KOPT-K1 (cell line): ENCODE results near the gene TMEM107.

ENCODE experiments used
- H3K27ac ChIP-seq: fragments of 200-600 bp; sonication (generic); 2 replicates; pipeline ENCODE4 v1.5.1; 2016; ENCODE audit warnings: antibody characterized with exemption, mild to moderate bottlenecking, low read depth, low read length; ENCODE audit not compliant: poor library complexity, severe bottlenecking
- H3K36me3 ChIP-seq: fragments of 200-600 bp; sonication (generic); 2 replicates; pipeline ENCODE4 v1.5.1; 2017; ENCODE audit warnings: antibody characterized with exemption, mild to moderate bottlenecking, low read length, moderate library complexity; ENCODE audit not compliant: insufficient read depth
- H3K9me3 ChIP-seq: fragments of 200-600 bp; sonication (generic); 2 replicates; pipeline ENCODE4 v1.5.1; 2017; ENCODE audit warnings: antibody characterized with exemption, low read length, mild to moderate bottlenecking; ENCODE audit not compliant: insufficient read depth, poor library complexity, severe bottlenecking

The TMEM107 gene

DNA sequence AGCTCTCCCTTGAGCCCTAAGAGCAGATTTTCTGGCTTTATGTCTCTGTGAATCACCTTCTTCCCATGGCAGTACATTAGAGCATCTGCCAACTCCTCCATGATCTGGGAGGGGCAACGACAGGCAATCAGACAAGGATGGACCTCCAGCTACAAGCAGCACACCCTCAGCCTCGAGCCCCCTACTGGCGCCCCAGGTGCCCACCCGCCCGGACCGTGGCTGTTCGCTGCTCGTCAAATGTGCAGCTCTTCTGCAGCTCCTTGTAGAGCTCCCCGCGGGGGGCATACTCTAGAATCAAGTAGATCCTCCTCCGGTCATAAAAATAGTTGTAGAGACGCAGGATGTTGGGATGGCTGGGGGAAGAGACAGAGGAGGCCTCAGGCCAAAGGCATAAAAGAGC, 30.4 kb upstream of the TMEM107 start:
- Histone ChIP-seq H3K9me3 (no peaks in the 10 kb centered on the region), H3K36me3 (peaks cover 73% of the 10 kb centered on the region), H3K27ac (no peak overlapping the region)

DNA sequence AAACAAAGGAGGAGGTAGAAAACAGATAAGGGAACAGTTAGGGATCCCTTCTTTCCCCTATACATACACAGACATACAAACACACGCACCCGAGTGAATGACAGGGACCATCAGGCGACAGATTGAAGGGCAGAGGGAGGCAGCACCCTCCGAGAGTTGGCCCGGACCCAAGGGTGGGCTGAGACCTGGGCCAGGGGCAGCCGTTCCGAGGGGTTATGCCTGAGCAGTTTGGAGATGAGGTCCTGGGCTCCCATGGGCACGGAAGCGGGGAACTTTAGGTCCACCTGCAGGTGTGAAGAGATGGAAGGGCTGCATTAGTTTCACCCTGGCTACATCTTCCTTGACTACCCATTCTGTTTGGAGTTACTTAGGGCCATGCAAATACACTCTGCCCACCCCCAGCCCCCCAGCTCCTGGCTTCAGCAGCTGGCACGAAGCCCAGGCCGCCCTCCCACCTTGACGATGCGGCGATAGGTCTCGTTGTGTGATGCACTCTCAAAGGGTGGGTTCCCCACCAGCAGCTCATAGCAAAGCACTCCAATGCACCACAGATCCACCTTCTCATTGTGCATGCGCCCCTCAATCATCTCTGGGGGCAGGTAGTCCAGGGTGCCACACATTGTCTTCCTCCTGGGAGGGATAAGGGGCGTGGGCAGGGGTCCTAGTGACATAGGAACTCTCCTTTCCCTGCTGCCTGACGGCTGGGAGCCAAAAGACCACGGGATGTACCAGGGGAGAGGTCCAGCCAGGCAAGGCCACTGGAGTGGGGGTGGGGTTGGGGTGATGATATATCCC, 28.8 kb upstream of the TMEM107 start:
- Histone ChIP-seq H3K9me3 (no peaks in the 10 kb centered on the region), H3K27ac (no peak overlapping the region), H3K36me3 (peaks cover 83% of the 10 kb centered on the region)

DNA sequence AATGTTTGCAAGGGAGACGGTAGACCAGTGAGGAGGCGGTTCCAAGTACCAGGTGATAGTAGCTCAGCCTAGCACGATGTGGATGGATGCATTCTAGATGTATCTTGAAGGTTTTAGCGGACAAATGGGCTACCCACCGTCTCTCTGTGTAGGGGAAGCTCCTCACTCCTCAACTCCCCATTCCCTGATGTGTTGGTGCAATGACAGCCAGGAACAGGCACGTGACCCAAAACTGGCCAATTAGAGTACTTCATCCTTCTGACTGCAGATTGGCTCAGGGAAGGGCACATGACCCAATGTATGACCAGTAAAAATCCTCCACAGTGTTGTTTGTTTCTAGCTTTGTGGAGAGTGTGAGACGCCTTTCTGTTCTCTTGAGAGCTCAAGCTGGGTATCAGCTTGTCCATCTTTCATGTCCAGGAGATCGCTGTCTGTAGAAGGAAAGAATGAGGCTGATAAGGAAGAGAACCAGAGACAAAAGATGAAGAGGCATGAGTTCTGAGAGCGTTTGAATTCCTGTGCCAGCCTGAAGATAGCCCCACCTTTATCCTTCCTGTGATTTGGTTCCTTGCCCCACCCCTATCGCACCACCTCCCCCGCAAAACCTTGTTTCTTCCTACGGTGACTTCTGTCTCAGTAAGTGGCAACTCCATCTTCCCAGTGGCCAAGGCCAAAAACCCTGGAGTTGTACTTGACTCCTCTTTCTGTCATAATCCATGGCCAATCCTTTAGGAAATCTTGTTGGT, 16.1 kb upstream of the TMEM107 start:
- H3K9me3 ChIP-seq, result no peaks in the 10 kb centered on the region
- H3K27ac ChIP-seq, result peak overlapping the region; percentile 52
- H3K36me3 ChIP-seq, result no peaks in the 10 kb centered on the region

DNA sequence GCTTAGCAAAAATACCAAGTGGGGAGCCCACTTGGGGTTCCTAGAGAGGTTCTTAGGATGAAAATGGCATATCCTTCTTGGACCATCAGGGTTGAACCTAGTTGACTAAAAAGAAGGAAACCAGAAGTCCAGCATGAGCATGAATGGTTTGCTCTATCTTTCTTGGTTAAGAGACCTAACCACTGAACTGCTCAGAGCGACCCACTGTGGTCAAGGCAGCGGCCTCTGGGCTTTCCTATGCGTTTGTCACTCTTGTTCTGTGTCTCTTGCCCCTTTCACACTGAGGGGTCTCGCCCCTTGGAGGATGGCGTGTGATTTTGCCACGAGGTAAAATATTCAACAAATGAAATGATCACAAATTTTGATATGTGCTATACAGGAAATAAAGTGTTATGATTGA, 14.3 kb upstream of the TMEM107 start:
- Histone ChIP-seq H3K27ac (peak overlapping the region; percentile 23), H3K9me3 (no peaks in the 10 kb centered on the region), H3K36me3 (no peaks in the 10 kb centered on the region)

DNA sequence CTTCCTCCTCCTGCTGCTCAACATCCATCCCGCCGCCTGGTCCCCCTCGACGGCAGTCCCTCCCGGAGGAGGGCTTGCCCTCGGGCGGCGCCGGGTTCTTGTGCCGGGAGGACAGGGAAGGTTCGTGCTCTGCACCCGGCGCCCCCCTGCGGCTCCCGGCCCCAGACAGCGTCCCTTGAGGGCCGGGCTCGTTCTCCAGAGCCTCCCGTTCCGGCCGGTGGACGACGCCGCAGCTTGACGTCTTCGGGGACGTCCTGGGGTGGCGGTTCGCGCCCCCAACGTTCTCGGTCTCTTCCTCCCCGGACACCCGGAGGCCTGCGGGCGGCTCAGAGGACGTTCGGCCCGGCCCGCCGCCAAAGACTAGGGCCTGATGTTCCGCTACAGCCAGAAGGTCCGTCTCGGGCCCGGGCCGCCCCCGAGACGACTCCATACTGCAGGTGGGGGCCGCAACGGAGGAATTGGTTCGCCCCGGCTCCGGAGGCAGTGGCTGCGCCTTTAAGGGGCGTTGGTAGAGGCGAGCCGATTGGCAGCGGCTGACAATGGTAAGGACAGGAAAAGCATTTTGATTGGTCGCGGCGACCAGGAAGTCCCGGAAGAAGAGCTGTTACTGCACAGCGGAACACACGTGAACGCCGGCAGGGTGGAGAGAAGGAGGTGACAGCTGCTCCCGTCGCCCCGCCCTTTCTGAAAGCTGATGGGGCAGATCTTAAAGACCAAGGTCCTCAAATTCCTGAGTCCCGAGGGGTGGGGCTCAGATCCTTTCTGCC, 13.7 kb upstream of the TMEM107 start, which contains the start of gene BORCS6:
Gene BORCS6, minus strand, starts transcription at position 470 of the 767 bp plus-strand sequence. Its CDS starts 40 bp downstream, at position 430.
- H3K36me3 ChIP-seq, result no peaks in the 10 kb centered on the region
- peak within 1 kb of the TSS; percentile 73 for H3K27ac ChIP-seq
- H3K9me3 ChIP-seq, result no peaks in the 10 kb centered on the region

DNA sequence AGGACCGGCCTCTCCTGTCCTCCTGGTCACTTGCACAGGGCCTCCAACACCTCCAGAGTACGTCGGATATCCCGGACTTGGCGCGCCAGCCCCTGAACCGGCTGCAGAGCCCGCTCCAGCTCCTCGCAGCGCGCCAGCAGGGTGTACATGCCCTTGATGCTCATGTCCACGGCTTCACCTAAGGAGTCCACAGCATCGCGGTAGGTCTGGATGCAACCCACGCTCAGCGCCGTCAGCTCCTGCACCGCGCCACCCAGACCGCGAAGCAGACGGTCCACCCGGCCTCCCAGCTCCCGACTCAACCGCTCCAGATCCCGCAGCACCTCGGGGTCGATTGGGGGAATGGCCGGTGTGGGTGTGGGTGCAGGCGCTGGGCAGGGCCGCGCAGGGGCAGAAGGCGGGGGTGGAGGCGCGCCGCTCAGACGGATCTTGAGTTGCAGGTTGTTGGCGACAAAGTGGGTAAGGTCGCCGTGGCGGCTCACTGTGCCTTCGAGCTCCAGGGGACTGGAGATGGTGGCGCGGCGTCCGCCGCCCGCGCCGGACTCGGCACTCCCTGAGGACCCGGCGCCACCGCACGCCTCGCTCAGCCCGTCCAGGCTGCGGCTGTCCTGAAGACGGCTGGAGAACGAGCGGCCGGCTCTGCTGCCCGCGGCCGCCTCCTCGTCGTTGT, 13.0 kb upstream of the TMEM107 start:
- Histone ChIP-seq H3K9me3 (no peaks in the 10 kb centered on the region), H3K27ac (peak overlapping the region; percentile 73), H3K36me3 (no peaks in the 10 kb centered on the region)

DNA sequence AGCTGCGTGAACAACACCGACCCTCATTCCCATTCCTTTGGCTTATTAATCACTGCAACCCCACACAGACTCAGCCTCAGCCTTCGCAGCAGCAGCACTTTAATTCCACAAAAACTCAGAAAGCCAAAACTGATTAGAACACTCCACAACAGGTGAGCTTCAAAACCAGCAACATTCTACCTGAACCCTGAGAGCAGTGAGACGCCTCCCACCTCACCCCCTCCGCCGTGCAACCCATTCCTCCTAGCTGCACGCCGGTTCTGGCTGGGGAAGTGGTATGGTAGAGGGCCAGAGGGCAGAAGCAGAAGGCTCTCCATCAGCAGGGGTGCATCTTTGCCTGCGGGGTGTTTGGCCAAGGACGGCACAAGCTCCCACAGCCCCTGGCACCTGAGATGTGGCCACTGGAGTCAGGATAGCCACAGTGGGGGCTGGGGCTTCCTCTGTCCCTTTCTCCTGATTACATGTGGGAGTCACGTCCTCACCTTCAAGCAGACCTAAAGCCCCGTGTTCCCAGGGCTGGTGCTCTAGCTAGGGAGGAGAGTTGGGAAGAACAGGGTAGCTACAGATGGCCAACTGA, 12.2 kb upstream of the TMEM107 start:
- Histone ChIP-seq H3K36me3 (no peaks in the 10 kb centered on the region), H3K27ac (peak overlapping the region; percentile 73), H3K9me3 (no peaks in the 10 kb centered on the region)

DNA sequence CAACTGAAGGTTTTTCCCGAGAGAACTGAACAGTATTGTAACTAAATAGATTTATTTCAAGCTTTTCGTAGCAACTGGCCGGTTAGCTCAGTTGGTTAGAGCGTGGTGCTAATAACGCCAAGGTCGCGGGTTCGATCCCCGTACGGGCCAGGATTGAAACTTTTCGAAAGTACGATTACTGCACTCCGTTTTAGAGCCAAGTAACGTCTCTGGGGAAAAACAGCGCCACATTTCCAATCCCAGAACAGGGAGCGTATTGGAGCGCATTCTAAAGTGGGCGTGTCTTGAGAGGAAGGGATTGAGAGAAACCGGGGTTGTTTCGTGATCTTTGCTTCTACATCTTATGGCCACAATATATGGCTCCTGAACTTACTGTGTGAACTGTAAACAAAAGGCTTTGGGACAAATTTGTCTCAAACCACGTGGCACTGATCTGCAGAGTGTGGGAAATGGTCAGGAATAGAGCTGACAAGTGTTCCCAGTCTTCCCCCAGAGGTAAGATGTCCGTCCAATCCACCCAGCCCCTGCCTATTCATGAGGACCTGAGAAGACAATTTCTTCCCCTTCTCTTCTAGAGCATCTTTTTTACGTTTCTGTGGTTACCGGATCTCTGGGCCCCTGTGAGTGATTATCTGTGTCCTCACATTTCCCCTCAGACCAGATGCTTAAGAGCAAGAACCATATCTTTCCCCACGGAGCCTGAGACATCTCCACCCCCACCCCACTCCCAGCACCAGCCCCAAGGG, 11.5 kb upstream of the TMEM107 start:
- H3K9me3 ChIP-seq, result no peaks in the 10 kb centered on the region
- peak overlapping the region; percentile 73 for H3K27ac ChIP-seq
- H3K36me3 ChIP-seq, result no peaks in the 10 kb centered on the region

DNA sequence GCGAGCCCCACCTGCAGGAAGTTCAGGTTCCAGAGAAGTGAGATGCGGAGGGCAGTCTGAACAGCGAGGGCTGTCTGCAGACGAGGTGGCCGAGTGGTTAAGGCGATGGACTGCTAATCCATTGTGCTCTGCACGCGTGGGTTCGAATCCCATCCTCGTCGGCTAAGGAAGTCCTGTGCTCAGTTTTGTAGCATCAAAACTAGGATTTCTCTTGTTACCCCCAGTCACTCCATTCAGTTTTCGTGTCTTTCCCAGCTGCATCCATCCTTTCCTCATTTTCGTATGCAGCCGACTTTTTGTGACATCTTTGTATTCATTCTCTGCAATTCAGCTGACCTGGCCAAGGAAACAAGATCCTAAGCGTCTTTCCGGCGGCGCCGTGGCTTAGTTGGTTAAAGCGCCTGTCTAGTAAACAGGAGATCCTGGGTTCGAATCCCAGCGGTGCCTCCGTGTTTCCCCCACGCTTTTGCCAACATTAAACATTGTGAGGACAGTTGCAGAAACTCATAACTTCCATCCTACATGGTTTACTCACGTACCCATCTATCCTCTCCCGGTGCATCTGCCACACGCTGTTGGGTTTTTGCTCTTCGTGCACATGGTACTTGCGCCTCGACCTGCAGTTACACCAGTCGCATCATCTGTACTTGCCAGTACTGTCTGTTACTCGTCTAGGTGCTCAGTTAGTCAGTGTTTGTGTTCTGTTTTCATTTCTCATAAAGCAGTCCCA, 10.8 kb upstream of the TMEM107 start:
- Histone ChIP-seq H3K27ac (peak overlapping the region; percentile 69), H3K9me3 (no peaks in the 10 kb centered on the region), H3K36me3 (no peaks in the 10 kb centered on the region)

DNA sequence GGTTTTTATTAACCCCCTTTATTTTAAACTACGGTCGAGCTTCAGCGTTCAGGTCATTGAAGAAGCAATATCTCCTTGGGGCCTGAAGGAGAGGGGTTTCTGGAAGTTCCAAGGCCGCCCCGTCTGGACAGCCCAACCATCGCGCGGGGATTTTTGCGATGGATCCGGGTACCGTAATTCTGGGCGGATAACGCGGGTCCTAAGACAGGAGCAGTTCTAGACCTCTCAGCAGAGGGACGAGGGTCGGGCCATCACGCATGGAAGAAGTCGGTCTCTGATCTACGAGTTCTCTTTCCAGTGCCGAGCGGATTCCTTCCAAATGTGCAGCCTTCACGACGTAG, 10.2 kb upstream of the TMEM107 start:
- Histone ChIP-seq H3K27ac (peak overlapping the region; percentile 69), H3K9me3 (no peaks in the 10 kb centered on the region), H3K36me3 (no peaks in the 10 kb centered on the region)

DNA sequence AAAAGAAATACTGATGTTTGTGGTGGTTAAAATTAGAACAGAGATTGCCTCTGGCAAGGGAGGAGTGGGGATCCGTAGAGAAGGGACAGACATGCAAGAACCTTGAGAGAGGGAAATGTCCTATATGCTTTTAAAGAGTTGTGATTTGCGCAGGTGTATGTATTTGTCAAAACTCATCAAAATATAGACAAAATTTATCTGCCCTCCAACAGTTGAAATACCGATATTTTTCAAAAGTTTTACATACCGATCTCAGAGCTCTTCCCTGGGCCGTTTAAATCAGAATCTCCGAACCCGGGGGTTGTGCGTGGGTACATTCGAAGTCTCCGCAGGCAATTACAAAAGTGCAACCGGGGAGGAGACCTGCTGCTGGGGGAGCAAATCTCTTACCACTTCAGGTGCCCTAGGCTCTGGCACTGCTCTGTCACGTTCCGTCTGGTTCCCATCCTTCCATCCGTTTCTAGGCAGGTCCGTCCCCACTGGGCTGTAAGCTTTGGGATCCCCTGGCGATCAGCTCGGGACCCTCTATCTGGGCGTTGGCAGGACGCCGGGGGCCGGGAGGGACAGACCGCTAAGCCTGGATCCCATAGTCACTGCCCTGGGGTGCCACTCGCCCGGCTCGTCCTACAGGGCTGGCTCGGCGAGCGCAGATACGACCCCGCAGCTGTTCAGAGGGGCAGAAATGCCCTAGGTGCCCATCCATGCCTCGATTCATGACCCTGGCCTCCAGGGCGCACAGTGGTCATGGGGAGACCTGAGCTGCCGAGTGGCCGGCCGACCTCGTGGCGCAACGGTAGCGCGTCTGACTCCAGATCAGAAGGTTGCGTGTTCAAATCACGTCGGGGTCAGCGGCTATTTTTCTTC, 9.6 kb upstream of the TMEM107 start:
- H3K27ac ChIP-seq, result peak overlapping the region; percentile 69
- no peaks in the 10 kb centered on the region for H3K9me3 ChIP-seq
- H3K36me3 ChIP-seq, result no peaks in the 10 kb centered on the region

DNA sequence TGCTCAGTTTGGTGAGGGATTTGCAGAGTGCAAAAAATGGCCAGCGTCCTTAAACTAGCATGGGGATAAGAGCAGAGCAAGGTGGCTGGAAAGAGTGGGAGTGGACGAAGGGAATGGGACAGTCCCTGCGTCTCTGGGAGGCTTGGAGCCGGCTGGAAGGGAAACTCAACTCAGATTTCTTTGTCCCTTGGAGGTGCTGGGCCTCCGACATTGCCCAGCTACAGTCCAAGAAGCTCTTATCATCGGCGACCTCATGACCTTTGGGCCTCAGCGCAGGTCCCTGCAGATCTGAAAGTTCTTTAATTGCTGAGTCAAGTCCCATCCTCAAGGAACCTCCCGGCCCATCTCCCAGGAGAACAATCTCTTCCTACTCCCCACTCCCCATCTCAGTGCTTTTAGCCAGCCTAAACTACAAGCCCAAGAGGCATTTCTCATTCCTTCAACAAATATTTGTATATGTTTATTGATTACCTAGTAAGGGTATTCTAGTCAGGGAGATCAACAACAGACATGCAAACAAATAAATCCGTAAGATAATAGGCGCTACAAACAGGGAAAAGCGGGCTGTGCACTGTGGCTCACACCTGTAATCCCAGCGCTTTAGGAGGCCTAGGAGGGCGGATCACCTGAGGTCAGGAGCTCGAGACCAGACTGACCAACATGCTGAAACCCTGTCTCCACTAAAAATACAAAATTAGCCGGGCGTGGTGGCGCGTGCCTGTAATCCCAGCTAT, 985 bp upstream of the TMEM107 start:
- no peaks in the 10 kb centered on the region for H3K9me3 ChIP-seq
- H3K36me3 ChIP-seq, result no peaks in the 10 kb centered on the region
- peak overlapping the region; percentile 85 for H3K27ac ChIP-seq
